TTC549 (cell line): ENCODE measurements around the gene PCSK5.
"Not testable (repeated sequence)": the region's sequence is repeated elsewhere in the genome, so short reads cannot be mapped to it uniquely, and the experiment has no call there.

Source experiments
- FAIRE-seq: peaks from 2 replicates; lab custom pipeline; 2012; peaks lifted over from hg19 to GRCh38; lab: Jason Lieb, UNC

The PCSK5 gene

DNA sequence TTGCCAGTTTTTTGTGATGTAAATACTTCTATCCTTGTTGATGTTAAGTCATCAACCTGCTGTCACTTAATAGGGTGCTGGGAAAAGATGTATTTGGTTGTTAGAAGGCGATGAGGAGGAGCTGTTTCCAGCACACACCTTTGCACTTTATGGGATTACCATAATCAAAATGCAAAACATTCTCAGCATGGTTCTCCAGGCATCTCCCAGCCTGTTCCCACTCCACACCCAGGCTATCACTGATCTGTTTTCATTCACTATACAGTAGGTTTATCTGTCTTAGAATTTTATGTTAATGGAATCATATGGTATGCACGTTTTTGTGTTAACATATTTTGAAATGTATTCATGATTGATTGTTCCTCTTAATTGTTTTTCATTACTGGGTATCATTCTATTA is 35.9 kb downstream of the PCSK5 start:
- no peak for FAIRE-seq

- no peak for FAIRE-seq
Measured at GRCh38 chr9:75927356-75927755, 36.9 kb downstream of the PCSK5 start.

GRCh38 chr9:75930190-75930589 is 39.7 kb downstream of the PCSK5 start:
- FAIRE-seq: no peak

- no peak for FAIRE-seq
Measured at GRCh38 chr9:75930730-75931321, 40.4 kb downstream of the PCSK5 start.

- no peak for FAIRE-seq
Measured at GRCh38 chr9:75933982-75934381, 43.5 kb downstream of the PCSK5 start.

- no peak for FAIRE-seq
Measured at GRCh38 chr9:75935591-75935990, 45.1 kb downstream of the PCSK5 start.

- FAIRE-seq: no peak
Measured at GRCh38 chr9:75937521-75938258, 47.2 kb downstream of the PCSK5 start.

DNA sequence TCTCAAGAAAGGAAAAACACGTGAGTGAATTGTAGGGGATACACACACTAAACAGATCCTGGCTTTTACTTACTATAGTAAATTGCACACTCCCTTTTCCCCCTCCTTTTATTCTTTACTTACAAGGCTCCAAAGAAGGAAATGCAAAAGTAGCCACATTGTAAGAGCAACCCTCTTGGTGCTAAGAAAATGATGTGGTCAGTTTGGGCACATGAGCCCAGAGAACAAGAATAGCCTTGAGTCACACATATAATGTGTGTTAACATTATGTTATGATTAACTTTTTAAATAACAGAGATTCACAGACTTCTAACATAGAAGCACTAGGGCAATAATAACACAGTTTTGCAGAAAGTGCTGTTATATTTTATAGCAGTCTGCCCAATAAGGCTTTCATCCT is 48.5 kb downstream of the PCSK5 start:
- no peak for FAIRE-seq

DNA sequence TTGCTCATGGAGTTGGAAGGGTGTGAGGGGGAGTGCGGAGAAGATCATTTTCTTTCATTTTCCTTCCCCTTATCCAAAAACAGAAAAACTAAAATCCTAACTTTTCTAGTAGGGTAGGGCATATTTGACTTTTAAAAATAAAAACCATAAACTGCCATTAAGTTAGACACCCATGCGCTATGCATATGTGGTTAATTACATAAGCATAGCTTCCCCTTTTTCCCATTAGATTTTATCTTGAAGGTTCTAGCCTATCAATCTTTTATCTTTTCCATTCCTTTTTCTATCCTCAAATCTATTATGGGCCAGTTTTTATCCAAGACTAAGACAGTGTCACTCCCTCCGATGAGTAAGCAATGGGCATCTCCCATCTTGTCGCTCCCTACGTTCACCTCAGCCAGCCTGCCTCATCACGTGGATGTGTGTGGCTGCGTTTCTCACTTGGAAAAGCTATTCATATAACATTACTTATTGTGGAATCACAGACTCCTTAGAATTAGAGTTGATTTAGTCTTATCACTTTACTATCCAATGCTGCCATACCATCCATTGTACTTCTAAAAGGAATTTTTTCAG is 49.2 kb downstream of the PCSK5 start:
- FAIRE-seq: no peak

DNA sequence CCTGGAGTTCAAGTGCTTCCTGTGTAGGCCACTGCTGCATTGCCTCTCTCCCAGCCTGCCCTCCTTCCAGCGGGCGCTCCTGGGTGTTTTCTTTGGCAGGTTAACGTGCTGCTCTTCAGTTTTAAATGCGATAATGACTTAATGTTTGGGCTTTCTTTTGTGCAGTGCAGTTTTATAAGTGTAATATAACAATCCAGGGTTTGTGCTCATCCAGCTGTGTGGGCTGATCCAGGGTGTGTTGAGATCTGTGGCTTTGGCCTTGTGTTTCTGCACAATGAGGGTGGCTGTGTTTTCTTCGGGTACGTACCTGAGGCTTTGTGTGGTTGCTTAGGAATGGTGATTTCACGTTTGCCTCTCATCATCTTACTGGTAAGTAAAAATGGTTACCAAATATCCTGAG is 50.6 kb downstream of the PCSK5 start:
- no peak for FAIRE-seq

- no peak for FAIRE-seq
Measured at GRCh38 chr9:75941577-75942311, 51.3 kb downstream of the PCSK5 start.

DNA sequence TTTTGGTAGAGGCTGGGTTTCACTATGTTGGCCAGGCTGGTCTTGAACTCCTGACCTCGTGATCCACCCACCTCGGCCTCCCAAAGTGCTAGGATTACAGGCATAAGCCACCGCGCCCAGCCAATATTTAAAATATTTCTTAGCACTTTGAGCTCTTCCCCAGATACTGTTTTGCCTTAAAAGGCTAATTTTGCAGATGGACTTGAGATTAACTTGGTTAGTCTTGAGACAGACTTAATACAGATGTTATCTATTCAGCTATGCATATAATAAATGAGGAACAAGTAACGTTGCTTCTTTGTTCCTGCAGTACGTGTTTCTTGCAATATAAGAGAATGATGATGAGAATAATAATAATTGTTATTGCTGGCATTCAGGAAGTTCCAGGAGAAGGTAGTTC is 56.3 kb downstream of the PCSK5 start:
- FAIRE-seq: no peak

DNA sequence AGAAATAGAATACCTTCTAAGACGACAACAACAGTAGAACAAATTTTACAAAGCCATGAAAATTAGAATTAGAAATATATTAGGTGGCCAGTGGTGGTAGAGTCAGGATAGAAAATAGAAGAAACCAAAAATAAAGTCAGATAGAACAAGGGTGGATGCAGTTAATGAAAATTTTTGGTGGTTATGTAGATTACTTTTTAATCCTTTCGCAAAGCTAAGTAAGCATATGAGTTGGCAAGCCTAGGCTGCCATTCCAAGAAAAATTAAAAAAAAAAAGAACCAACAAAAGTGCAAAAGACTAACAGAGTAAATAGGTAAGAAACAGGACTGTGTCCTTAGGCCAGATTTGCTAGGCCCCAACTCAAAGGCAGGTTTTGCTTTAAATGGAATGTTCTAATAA is 56.8 kb downstream of the PCSK5 start:
- FAIRE-seq: no peak

DNA sequence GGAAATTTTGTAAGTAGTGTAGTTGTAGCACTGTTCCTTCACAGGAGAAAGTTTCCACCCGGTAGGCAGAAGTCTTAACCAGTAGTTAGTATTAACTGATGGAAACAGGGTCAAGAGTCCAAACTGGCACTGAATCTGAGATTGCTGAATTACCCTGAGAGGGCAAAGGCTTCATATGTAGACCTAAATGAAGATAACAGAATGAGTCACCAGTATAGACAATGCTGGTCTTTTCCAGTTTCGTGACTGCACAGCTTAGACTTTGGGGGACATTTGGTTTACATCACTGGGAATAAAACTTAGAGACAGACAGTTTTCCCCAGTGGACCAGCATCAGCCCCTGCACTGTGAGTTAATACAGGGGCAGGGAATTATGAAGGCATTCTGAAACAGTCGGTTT is 60.5 kb downstream of the PCSK5 start:
- FAIRE-seq: no peak

- FAIRE-seq: no peak
Measured at GRCh38 chr9:75953218-75953617, 62.7 kb downstream of the PCSK5 start.

- FAIRE-seq: no peak
Measured at GRCh38 chr9:75956161-75956560, 65.7 kb downstream of the PCSK5 start.

DNA sequence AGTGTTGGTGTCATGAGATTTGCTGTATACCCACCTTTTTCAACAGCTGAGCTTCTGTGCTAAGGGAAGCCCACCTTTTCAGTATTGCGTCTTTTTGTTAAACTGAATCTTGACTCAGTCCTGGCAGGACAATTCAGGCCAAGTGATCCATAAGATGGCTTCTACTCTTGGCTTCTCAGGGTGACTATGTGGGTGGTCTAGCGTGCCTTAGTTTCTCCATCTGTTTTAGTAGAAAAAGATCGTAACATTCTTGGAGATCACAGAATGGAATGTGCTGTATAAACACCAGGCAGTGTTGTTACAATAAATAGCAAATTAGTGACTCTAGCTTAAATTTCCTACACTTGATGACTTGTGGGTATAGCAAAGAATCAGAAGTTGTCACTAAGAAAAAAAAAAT is 66.6 kb downstream of the PCSK5 start:
- FAIRE-seq: no peak

GRCh38 chr9:75958226-75958625 is 67.8 kb downstream of the PCSK5 start:
- no peak for FAIRE-seq

DNA sequence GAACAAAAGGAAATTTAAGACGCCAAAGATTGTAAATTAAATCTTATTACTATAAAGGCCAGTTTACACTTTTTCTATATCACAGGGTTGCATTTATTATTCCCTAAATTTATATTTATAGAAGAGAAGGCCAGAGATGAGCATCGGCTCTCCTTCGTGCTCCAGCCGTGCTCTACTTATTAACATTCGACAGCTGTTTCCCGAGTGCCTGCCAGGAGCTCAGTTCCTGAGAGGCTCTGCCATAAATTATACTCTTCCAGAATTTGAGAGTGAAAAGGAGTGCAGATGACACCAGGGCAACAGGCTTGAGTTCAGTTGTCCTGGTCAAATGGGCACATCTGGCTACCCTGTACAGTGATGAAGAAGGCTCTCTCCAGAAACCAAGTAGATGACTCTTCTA is 70.1 kb downstream of the PCSK5 start:
- FAIRE-seq: no peak

DNA sequence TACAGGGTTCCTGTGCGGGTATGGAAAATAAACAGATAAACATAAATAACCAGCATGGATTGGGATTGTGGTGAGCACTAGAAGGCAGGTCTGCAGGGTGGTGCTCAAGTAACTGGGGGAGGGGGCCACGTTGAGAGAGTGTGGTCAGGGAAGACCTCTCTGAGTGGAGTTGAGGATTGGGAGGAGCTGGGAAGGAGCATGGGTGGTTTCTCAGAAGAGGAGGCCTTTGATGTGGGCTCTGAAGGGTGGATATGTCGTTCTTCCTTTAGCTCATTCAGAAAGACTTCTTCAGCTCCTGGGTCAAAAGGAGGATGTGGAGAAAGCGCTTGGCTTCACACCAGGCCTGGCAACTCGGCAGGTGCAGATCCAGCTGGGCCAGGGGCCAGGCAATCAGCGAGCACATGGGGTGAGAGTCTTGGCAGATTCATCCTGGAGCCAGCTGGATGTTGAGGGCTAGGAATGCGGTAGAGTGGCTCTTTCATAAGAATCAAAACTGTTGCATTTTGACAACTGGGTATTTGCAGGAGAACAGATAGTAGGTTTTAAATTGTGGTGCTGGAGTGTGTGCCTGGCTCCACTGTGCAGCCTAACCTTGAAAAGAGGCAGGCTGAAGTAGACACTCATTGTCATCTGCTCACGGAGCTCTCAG is 71.7 kb downstream of the PCSK5 start:
- no peak for FAIRE-seq

DNA sequence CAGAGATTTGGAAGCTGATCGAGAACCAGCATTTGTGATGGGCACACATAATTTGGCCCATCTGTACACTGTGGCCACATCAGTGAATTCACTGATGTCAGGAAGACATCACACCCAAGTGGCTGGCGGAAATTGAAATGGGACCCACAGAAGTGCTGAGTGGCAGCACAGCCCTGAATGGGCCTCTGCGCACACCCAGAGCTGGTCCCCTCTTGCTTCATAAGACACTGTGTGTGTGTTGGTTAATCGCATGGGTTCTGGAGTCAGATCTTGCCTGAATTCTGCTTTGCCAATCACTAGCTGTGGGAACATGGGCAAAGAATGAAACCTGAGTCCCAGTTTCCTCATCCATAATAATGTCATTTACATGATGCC is 72.2 kb downstream of the PCSK5 start:
- no peak for FAIRE-seq

- not testable (repeated sequence) for FAIRE-seq
Measured at GRCh38 chr9:75963321-75963720, 72.8 kb downstream of the PCSK5 start.

DNA sequence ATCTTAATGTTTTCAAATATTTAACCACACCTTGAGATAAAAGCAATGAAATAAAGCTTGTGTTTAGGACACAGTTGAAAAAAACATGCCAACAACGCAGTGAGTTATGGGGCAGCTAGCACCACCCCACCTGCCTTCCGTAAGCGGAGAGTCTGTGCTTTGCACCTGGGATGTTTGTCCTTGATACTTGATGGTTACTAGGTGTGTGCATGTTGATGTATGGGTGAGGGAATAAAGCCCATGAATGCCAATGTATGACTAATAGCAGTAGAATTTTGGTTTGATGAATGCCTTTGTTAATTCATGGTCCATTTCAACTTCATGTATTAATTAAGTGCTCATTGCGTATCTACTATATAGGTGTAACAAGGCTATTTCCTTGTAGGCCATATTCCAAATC is 74.0 kb downstream of the PCSK5 start:
- FAIRE-seq: no peak
